H1 (cell line): Measurements from ENCODE around the gene CNIH3. TPM values are rescaled to one million over a fixed set of nuclear protein-coding genes. Genes with fewer than 3 reads are reported as not detected.

Experiments used
- CHD1 ChIP-seq: IDR thresholded peaks from 2 replicates; pipeline ENCODE4 v1.6.1; 2012; ENCODE audit warnings: low read depth, low read length, improper control_type of control experiment
- polyA plus RNA-seq, 7 experiments: library from polyadenylated mRNA; depleted of rRNA in 3 of 7; stranded (reverse) in 5 of 7; unstranded in 2 of 7; fragments of >200 nt in 5 of 7; fragments of 200-250 nt in 2 of 7; gene quantifications; 1 replicate in 5 of 7; 2 replicates in 1 of 7; 4 replicates in 1 of 7; pipeline versions ENCODE4 v1.2.1 to v1.2.3, GENCODE V29; 2011 to 2013; ENCODE audit warnings: missing spikeins in 2 of 7, mixed read lengths in 2 of 7
- total RNA-seq: library from RNA; stranded (reverse); fragmentation: NEBNext Ultra II Directional; extraction: Animal tissue kit (Norgen Biotek cat#: 25700); gene quantifications from 2 replicates; pipeline ENCODE4 v1.2.1, GENCODE V29; 2021

Gene CNIH3
- total and polyA plus RNA-seq, 2 of the 8 experiments (the other 6 are each of a cell fraction or from before 2014, with no cell fraction given) = 3.7 to 5.6 TPM

- TF ChIP-seq CHD1 = no peak
These were observed 8.3 kb downstream of the CNIH3 start (continued) for GRCh38 chr1:224624432-224624831.
